DND-41 (cell line): ENCODE results near the gene AQP9.

Experiments
- ATAC-seq: fragments of 200-7000 bp; cut with Tn5 transposase; 3 replicates; pipeline ENCODE4 v1.9.1; 2021; ENCODE audit warnings: low read depth; ENCODE audit not compliant: insufficient read depth
- DNase-seq: peaks from one replicate; pipeline ENCODE4 v3.0.0-alpha.2; 2020
- H2AFZ ChIP-seq: 2 replicates; pipeline ENCODE4 v1.6.0; 2012; ENCODE audit warnings: low read depth, low read length
- H3K27ac ChIP-seq: 2 replicates; pipeline ENCODE4 v1.5.1; 2012; ENCODE audit warnings: low read length, inconsistent platforms
- H3K27me3 ChIP-seq: fragments of 200-600 bp; sonication (generic); 2 replicates; pipeline ENCODE4 v1.6.0; 2012; ENCODE audit warnings: low read length, mild to moderate bottlenecking, inconsistent platforms; ENCODE audit not compliant: insufficient read depth, poor library complexity
- H3K36me3 ChIP-seq: 2 replicates; pipeline ENCODE4 v1.5.1; 2012; ENCODE audit warnings: low read length, inconsistent platforms; ENCODE audit not compliant: insufficient read depth
- H3K4me1 ChIP-seq: 2 replicates; pipeline ENCODE4 v1.5.1; 2012; ENCODE audit warnings: mild to moderate bottlenecking, low read length; ENCODE audit not compliant: insufficient read depth
- H3K4me2 ChIP-seq: 2 replicates; pipeline ENCODE4 v1.6.0; 2012; ENCODE audit warnings: mild to moderate bottlenecking, moderate library complexity, low read length, inconsistent platforms; ENCODE audit not compliant: insufficient read depth
- H3K4me3 ChIP-seq, 2 experiments: fragments of 200-600 bp in 1 of 2; shearing (Covaris generic) in 1 of 2; 2 replicates each; pipeline ENCODE4 v1.5.1; 2012 to 2016; ENCODE audit warnings: inconsistent platforms in 2 of 2, low read length in 2 of 2, mild to moderate bottlenecking in 2 of 2, low read depth in 1 of 2, moderate library complexity in 1 of 2
- H3K79me2 ChIP-seq: 2 replicates; pipeline ENCODE4 v1.6.0; 2012; ENCODE audit warnings: low read length, inconsistent platforms; ENCODE audit not compliant: insufficient read depth
- H3K9ac ChIP-seq: 2 replicates; pipeline ENCODE4 v1.6.0; 2012; ENCODE audit warnings: low read depth, mild to moderate bottlenecking, inconsistent platforms, low read length, moderate library complexity
- H3K9me3 ChIP-seq: 2 replicates; pipeline ENCODE4 v1.5.1; 2012; ENCODE audit warnings: low read length, moderate library complexity, mild to moderate bottlenecking, inconsistent platforms; ENCODE audit not compliant: insufficient read depth, severe bottlenecking
- H4K20me1 ChIP-seq: 2 replicates; pipeline ENCODE4 v1.6.0; 2012; ENCODE audit warnings: low read length; ENCODE audit not compliant: insufficient read depth
- EZH2 ChIP-seq: IDR thresholded peaks from 3 replicates; pipeline ENCODE4 v1.6.1; 2012; ENCODE audit warnings: borderline replicate concordance, low read depth, mild to moderate bottlenecking, moderate library complexity, low read length, inconsistent platforms; ENCODE audit not compliant: severe bottlenecking
- TF ChIP-seq, protein P1 (sequence below): IDR thresholded peaks from 2 replicates; pipeline ENCODE4 v1.5.1; 2012; ENCODE audit warnings: borderline replicate concordance, low read length, moderate library complexity, mild to moderate bottlenecking; ENCODE audit not compliant: poor library complexity, severe bottlenecking; ENCODE audit errors: extremely low read depth

The AQP9 gene

DNA sequence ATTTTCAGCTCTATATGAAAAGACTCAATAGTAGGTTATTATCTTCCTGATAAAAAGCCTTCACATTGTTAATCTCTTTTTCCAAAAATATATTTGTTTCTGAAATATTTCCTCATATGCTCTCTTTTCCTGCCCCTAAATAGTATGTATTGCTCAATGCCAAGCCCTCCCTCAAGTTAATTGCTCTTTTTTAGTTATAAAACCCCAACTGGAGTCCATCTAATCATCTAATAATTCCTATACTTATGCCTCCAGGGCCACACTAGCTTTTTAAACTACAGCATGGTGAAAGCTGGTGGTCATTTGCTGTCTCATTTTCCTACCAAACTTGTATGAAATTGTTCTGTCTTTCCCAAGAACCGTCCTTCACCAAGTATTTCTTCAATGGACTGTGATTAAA is 26.7 kb downstream of the AQP9 start:
- peaks cover 28% of the 10 kb centered on the region for H3K27me3 ChIP-seq
- no peak overlapping the region for H3K4me2 ChIP-seq
- no peaks in the 10 kb centered on the region for H4K20me1 ChIP-seq
- no peaks in the 10 kb centered on the region for H3K4me1 ChIP-seq
- no peak overlapping the region for H2AFZ ChIP-seq
- H3K36me3 ChIP-seq = no peaks in the 10 kb centered on the region
- H3K27ac ChIP-seq = no peak overlapping the region
- no peaks in the 10 kb centered on the region for H3K9me3 ChIP-seq
- no peak for DNase-seq
- H3K79me2 ChIP-seq = no peaks in the 10 kb centered on the region
- H3K4me3 ChIP-seq = no peak overlapping the region
- no peak for TF ChIP-seq EZH2
- TF ChIP-seq, protein P1, sequence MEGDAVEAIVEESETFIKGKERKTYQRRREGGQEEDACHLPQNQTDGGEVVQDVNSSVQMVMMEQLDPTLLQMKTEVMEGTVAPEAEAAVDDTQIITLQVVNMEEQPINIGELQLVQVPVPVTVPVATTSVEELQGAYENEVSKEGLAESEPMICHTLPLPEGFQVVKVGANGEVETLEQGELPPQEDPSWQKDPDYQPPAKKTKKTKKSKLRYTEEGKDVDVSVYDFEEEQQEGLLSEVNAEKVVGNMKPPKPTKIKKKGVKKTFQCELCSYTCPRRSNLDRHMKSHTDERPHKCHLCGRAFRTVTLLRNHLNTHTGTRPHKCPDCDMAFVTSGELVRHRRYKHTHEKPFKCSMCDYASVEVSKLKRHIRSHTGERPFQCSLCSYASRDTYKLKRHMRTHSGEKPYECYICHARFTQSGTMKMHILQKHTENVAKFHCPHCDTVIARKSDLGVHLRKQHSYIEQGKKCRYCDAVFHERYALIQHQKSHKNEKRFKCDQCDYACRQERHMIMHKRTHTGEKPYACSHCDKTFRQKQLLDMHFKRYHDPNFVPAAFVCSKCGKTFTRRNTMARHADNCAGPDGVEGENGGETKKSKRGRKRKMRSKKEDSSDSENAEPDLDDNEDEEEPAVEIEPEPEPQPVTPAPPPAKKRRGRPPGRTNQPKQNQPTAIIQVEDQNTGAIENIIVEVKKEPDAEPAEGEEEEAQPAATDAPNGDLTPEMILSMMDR = no peak
- no peak for ATAC-seq
- no peak overlapping the region for H3K9ac ChIP-seq

DNA sequence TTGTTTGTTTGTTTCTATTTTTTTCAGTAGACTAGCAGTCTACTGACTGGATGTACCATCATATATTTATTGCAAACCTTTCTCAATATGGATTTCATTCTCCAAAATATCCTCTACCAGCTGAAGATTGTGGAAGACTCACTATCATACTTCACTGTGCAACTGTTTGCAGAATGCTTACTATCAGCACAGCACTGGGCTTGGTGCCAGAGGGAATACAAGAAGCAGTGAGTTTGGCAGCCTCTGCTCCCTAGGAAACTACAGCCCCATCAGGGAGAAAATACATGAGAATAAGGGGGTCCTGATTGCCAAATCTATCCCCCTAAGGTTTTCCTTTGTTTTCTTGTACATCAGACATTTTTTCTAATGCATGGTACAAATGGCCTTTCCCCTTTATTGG is 27.5 kb downstream of the AQP9 start:
- H3K4me1 ChIP-seq = no peaks in the 10 kb centered on the region
- no peak overlapping the region for H3K9ac ChIP-seq
- no peaks in the 10 kb centered on the region for H3K36me3 ChIP-seq
- no peak overlapping the region for H3K27ac ChIP-seq
- H3K9me3 ChIP-seq = no peaks in the 10 kb centered on the region
- H3K79me2 ChIP-seq = no peaks in the 10 kb centered on the region
- DNase-seq (no peak), ATAC-seq (no peak)
- TF ChIP-seq EZH2 = no peak
- TF ChIP-seq, protein P1 = no peak
- peaks cover 26% of the 10 kb centered on the region for H3K27me3 ChIP-seq
- no peaks in the 10 kb centered on the region for H4K20me1 ChIP-seq
- H3K4me2 ChIP-seq = no peak overlapping the region
- no peak overlapping the region for H2AFZ ChIP-seq
- no peak overlapping the region for H3K4me3 ChIP-seq

DNA sequence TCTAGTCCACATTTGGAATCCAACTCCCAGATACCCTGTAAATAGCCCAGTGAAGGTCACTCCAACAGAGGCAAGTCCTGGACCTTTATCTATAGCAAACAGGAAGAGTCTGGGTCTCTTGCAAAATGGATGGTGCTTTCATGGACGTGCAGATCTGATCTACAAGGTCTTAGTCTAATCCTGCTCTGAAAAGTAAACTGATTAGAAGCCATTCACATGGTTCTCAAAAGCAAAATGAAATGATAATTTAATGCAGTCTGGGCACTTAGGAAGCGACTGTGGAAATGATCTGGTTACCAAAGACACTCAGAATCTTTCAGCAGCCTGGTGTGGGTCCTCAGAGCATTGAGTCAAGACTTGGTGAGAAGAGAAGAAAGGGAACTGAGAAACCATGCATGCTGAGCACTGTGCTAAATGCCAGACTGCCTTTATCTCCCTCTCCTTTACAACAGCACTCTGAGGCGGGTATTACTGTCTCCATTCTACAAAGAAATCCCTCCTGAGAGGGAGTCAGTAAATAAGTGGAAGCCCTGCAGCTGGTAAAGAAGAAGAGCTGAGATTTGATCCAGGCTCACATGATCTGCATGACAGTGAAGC is 29.0 kb downstream of the AQP9 start:
- Histone ChIP-seq H3K9me3 (no peaks in the 10 kb centered on the region), H3K4me2 (no peak overlapping the region), H4K20me1 (no peaks in the 10 kb centered on the region), H3K27me3 (peaks cover 21% of the 10 kb centered on the region), H3K4me1 (no peaks in the 10 kb centered on the region), H3K4me3 (no peak overlapping the region), H3K9ac (no peak overlapping the region), H2AFZ (no peak overlapping the region), H3K27ac (no peak overlapping the region), H3K79me2 (no peaks in the 10 kb centered on the region), H3K36me3 (no peaks in the 10 kb centered on the region)
- no peak for DNase-seq
- no peak for ATAC-seq
- no peak for TF ChIP-seq EZH2
- TF ChIP-seq, protein P1 = no peak
